Measurements from ENCODE around the gene PCGF2.
A peak's percentile ranks its signal among the peaks of the same experiment; 100 is the strongest.

The PCGF2 gene

DNA sequence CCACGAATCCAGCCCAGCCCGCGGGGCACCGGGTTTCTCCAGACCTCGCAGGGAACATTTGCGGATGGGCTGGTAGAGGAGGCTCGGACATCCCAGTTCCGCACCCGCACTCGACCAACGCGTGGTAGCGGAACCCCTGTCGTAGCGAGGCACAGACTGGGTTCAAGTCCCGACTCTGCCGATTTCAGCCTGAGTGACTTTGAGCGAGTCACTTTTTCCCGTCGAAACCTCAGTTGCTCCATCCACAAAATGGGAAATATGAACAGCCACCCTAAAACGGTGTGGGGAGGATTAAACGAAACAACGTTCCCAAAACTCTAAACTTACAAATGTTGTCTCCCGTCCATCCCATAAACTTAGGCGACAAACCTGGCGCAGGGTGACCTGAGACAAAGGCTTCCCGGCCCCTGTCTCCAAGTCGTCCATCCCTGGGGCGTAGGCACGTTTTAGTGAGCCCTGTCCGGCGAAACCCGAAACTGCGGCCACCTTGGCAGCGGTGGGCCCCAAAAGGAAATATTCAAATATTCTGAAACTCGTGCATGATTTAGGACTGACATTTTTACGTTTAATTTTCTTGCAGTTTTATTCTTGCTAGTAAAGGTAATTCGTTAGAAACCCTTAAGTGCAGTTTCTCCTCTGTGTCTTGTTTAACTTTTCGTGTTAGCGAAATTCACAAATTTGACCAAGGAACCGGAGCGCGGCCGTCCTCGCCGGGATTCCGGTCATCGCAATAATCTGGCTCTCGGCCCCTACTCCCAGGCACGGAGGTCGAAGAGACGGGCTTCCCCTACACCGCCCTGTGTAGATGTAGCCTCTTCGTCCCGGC lies 45.0 kb downstream of the PCGF2 start:
- no peak for DNase-seq (ENCODE audit: low read depth)

DNA sequence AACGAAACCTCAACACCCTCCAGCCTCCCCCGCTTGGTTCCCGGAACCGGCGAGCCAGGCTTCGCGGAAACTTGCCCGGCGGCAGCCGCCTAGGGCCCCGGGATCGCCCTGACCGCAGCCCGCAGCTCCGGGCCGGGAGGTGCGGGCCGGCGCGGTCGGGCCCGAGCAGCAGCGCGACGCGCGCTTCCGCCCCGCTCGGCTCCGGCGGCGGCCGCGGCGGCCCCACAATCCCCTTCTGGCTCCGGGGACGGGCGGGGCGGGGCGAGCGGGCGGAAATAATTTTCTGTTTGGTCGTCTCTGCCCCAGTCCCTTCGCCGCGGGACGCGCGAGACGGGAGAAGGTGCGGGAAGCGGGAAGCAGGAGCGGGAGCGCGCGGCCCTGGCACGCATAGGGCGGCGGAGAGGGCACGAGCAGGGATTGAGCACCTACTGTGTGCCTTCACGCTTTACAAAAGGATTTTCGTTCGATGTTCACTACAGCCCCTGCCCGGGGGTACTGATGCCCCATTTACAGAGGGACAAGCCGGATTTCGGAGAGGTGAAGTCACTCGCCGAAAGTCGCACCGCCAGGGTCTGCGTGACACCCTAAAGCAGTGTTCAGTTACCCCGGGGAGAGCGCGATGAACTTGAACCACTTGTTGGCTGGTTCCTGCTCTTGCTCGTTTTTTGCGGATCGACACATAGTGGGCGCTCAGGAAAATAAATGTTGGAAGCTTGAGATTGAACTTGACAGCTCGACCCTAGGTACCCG lies 45.8 kb downstream of the PCGF2 start:
- peak; percentile 31 for DNase-seq (ENCODE audit: low read depth)

DNA sequence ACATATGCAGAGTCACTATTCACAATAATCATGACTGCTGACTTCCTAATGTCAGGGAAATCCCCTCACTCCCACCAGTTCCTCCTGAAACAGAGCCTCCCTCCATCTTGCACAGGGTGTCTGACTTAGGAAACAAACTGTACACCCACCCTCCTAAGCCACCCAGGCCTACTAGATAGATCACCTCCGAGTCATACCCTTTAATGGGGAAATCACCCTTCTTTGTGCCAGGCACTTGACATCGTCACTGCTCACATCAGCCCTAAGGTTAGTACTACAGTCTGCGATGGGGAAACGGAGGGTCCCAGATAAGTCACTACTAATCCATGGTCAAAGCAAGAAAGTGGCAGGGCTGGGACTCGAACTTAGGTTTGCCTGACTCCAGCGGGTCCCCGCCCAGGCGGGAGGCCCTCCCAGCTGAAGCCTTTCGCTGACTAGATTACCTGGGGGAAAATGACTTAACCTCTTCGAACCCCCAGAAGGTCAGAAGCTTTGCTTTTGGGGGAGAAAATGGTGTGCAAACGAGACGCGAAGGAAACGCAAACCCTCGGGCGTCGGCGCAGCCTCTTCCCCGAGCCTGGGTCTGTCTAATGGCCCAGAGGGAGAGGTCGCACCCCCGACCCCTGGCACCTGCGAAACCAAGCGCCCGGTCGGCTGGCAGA lies 46.5 kb downstream of the PCGF2 start:
- no peak for DNase-seq (ENCODE audit: low read depth)

DNA sequence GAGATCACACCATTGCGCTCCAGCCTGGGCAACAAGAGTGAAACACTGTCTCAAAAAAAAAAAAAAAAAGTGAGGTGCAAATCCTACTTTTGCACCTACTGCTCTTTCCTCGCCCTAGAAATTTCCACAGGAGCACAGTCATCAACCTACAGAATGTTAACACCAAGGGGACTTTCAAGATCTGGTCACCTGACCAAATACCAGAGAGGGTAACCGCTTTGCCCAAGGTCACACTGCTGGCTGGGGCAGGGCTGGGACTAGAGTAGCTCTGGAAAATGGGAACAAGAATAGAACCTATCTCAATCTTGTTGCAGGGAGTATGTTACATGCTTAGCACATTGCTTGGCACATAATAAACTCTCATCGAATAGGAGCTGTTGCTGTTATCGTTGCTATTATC lies 49.4 kb downstream of the PCGF2 start:
- DNase-seq (ENCODE audit: low read depth), result no peak

GRCh38 chr17:38697061-38697820 lies 50.9 kb downstream of the PCGF2 start:
- DNase-seq (ENCODE audit: low read depth), result no peak

DNA sequence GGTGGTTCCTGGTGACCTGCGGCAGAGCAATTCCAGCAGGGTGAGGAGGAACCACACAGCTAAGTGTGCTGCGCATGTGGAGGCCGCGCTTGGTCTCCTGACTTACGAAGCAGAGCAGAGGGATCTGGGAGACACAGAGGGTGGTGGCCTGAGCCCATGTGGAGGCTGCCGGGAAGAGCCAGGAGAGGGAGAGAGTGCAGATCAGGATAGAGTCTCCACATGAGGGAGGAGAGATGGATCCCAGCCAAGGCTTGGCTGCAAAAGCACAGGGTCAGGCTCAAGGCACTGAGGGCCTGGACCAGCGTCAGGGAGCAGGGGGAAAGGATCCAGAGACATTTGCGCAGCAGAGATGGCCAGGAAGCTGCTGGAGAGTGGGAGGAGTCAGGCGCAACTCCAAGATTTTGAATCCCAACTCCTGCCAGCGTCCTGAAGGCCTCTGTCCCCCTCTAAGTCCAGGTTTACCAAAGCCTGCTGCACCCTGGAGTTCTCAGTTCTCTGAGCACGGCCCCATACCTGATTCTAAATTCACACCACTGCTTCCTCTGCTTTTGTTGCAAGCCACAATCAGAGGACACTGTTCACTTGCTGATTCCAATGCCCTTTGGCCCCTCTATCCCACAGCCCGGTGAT lies 54.3 kb downstream of the PCGF2 start:
- peak; percentile 34 for DNase-seq (ENCODE audit: low read depth)

- no peak for DNase-seq (ENCODE audit: low read depth)
Measured at GRCh38 chr17:38691154-38691553, 57.0 kb downstream of the PCGF2 start.

GRCh38 chr17:38690386-38690785 lies 57.8 kb downstream of the PCGF2 start:
- DNase-seq (ENCODE audit: low read depth), result no peak

- no peak for DNase-seq (ENCODE audit: low read depth)
Measured at GRCh38 chr17:38687286-38687685, 60.9 kb downstream of the PCGF2 start.

DNA sequence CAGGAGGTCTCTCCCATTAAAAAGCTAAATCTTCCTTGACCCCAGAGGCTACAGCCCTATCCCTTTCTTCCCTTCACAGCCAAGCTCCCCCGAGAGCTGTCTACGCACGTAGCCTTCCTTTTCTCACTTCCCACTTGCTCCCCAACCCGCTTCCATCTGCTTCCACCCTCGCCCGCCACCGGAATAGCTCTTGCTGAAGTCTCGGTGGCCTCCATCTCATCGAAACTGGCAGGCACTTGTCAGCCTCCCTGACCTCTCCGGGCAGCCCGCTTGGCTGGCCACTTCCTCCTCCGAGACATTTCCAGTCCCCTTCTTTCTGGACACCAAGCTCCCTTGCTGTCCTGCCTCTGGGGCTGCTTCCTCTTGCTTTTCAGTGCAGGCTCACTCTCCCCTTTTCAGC lies 62.6 kb downstream of the PCGF2 start:
- DNase-seq (ENCODE audit: low read depth), result no peak
